ENCODE results near the gene C4orf50.

C4orf50 gene

GRCh38 chr4:5990446-5991160 is 27.6 kb downstream of the C4orf50 start:
- no peak for DNase-seq (ENCODE audit: low read depth)
- TF ChIP-seq CTCF (IDR thresholded peaks at IDR 0.05; ENCODE audit: insufficient read depth, low read depth, low read length, missing control alignments) = no peak

GRCh38 chr4:5989236-5990225 is 28.7 kb downstream of the C4orf50 start:
- no peak for TF ChIP-seq CTCF (IDR thresholded peaks at IDR 0.05; ENCODE audit: insufficient read depth, low read depth, low read length, missing control alignments)
- no peak for DNase-seq (ENCODE audit: low read depth)
- no peak overlapping the region for H3K4me3 ChIP-seq (ENCODE audit: low read length)

More at GRCh38 chr4:5990446-5991160, 27.6 kb downstream of the C4orf50 start:
- no peak overlapping the region for H3K4me3 ChIP-seq (ENCODE audit: low read length)

GRCh38 chr4:5988086-5988845 is 30.0 kb downstream of the C4orf50 start:
- no peak for TF ChIP-seq CTCF (IDR thresholded peaks at IDR 0.05; ENCODE audit: insufficient read depth, low read depth, low read length, missing control alignments)
- no peak for DNase-seq (ENCODE audit: low read depth)
- H3K4me3 ChIP-seq (ENCODE audit: low read length) = no peak overlapping the region

- no peak for TF ChIP-seq CTCF (IDR thresholded peaks at IDR 0.05; ENCODE audit: insufficient read depth, low read depth, low read length, missing control alignments)
- no peak for DNase-seq (ENCODE audit: low read depth)
These were observed 33.4 kb downstream of the C4orf50 start for GRCh38 chr4:5984843-5985242.

GRCh38 chr4:5982156-5982973 is 35.9 kb downstream of the C4orf50 start:
- DNase-seq (ENCODE audit: low read depth) = no peak
- no peak for TF ChIP-seq CTCF (IDR thresholded peaks at IDR 0.05; ENCODE audit: insufficient read depth, low read depth, low read length, missing control alignments)
- H3K4me3 ChIP-seq (ENCODE audit: low read length) = no peak overlapping the region

More at GRCh38 chr4:5984843-5985242, 33.4 kb downstream of the C4orf50 start:
- no peak overlapping the region for H3K4me3 ChIP-seq (ENCODE audit: low read length)

Data from epithelial cell of esophagus (primary cell).